Kidney (tissue), 14 donors: Measurements from ENCODE around the gene LMBRD2. TPM values are rescaled to one million over a fixed set of nuclear protein-coding genes. Genes with fewer than 3 reads are reported as not detected.

Experiments
- DNase-seq, 5 donors: peaks; one replicate each; pipeline ENCODE4 v3.0.0-alpha.2; 2013 to 2020
- FAIRE-seq: peaks from 2 replicates; lab custom pipeline; 2012; peaks lifted over from hg19 to GRCh38; lab: Jason Lieb, UNC
- H3K27ac ChIP-seq, 2 donors: one replicate each; pipeline ENCODE4 v1.7.0; 2013; ENCODE audit warnings: low read depth in 2 of 2, low read length in 2 of 2, inconsistent platforms in 1 of 2
- H3K27me3 ChIP-seq: one replicate; pipeline ENCODE4 v1.7.1; 2013; ENCODE audit warnings: low read length, inconsistent platforms; ENCODE audit not compliant: control insufficient read depth, insufficient read depth
- H3K36me3 ChIP-seq, 3 donors: one replicate each; pipeline versions ENCODE4 v1.7.0 to v1.7.1; 2013; ENCODE audit warnings: low read length in 3 of 3, control low read depth in 1 of 3, inconsistent platforms in 1 of 3; ENCODE audit not compliant: insufficient read depth in 3 of 3, control insufficient read depth in 2 of 3
- H3K4me1 ChIP-seq, 3 donors: one replicate each; pipeline versions ENCODE4 v1.7.0 to v1.7.1; 2013; ENCODE audit warnings: low read length in 3 of 3, inconsistent platforms in 1 of 3, low read depth in 1 of 3; ENCODE audit not compliant: control insufficient read depth in 2 of 3, insufficient read depth in 2 of 3
- H3K4me3 ChIP-seq, 3 donors: one replicate each; pipeline versions ENCODE4 v1.7.0 to v1.8.1; 2013; ENCODE audit warnings: low read length in 3 of 3, control low read depth in 1 of 3, inconsistent platforms in 1 of 3
- H3K9ac ChIP-seq, 3 donors: one replicate each; pipeline versions ENCODE4 v1.7.0 to v1.7.1; 2013; ENCODE audit warnings: low read length in 3 of 3, control low read depth in 1 of 3, inconsistent platforms in 1 of 3
- H3K9me3 ChIP-seq, 3 donors: one replicate each; pipeline versions ENCODE4 v1.7.0 to v1.7.1; 2013; ENCODE audit warnings: low read length in 3 of 3, control low read depth in 1 of 3, inconsistent platforms in 1 of 3; ENCODE audit not compliant: control insufficient read depth in 2 of 3, insufficient read depth in 1 of 3
- intact Hi-C: fragments of 100-400 bp; cut with DNase I; formaldehyde crosslinking; loops from one replicate; pipeline ENCODE4 v1.11.1; 2022
- polyA plus RNA-seq: library from polyadenylated mRNA; stranded (reverse); fragments of 350-450 nt; fragmentation: Illumina TruSeq; extraction: RNeasy Lipid Tissue Mini Kit (QIAGEN cat#74804); gene quantifications from one replicate; pipeline ENCODE4 v1.2.3, GENCODE V29; 2014; ENCODE audit warnings: low read depth, low replicate concordance; ENCODE audit not compliant: insufficient read depth
- total RNA-seq: library from RNA; stranded (reverse); fragmentation: NEBNext Ultra II Directional; extraction: Animal tissue kit (Norgen Biotek cat#: 25700); gene quantifications from one replicate; pipeline ENCODE4 v1.2.1, GENCODE V29; 2021
- TF ChIP-seq, protein P1 (sequence below): IDR thresholded peaks from 3 replicates; pipeline ENCODE4 v1.5.1; 2012; ENCODE audit warnings: mild to moderate bottlenecking, moderate library complexity, borderline replicate concordance; ENCODE audit not compliant: insufficient read depth; ENCODE audit errors: extremely low read depth
- donor health status: control.
- donor health status: control.
- donor health status: control.
- donor health status: control.
- donor health status: control.
- donor health status: DM: yes; HTN: yes; CAD: no.
- donor health status: Normal renal cell carcinoma (clear cell type).

Gene LMBRD2
- total and polyA plus RNA-seq, 2 donors from 2014 or later = 4.0 to 13.6 TPM

DNA sequence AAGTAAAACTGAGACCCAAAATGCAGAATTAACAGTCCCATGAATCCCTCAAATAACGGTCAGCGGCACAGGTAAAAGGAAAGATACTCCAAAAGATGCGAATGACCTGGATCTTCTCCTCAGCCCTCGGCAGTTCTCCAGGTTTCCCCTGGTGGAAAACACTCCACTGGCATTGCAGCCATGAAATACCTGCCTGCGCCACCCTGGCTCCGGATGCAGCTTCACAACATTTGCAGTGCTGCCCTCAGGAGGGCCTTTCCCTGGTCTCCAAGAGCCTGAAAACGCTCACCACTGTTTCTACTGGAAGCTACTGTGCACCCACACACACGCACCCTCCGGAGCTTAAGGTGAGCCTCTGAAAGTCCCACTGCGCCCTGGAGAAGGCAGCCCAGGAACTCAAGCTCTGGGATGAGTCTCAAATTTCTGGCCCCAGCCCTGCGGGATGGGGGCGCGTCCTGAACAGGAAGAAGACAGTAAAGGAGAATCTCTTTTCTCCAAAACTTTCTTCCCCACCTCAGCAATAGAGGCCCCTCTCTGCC lies 85.6 kb downstream of the LMBRD2 start:
- TF ChIP-seq, protein P1, sequence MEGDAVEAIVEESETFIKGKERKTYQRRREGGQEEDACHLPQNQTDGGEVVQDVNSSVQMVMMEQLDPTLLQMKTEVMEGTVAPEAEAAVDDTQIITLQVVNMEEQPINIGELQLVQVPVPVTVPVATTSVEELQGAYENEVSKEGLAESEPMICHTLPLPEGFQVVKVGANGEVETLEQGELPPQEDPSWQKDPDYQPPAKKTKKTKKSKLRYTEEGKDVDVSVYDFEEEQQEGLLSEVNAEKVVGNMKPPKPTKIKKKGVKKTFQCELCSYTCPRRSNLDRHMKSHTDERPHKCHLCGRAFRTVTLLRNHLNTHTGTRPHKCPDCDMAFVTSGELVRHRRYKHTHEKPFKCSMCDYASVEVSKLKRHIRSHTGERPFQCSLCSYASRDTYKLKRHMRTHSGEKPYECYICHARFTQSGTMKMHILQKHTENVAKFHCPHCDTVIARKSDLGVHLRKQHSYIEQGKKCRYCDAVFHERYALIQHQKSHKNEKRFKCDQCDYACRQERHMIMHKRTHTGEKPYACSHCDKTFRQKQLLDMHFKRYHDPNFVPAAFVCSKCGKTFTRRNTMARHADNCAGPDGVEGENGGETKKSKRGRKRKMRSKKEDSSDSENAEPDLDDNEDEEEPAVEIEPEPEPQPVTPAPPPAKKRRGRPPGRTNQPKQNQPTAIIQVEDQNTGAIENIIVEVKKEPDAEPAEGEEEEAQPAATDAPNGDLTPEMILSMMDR = no peak
- Histone ChIP-seq H3K27ac (no peak overlapping the region), H3K36me3 (no peaks in the 10 kb centered on the region), H3K27me3 (no peaks in the 10 kb centered on the region), H3K9me3 (no peaks in the 10 kb centered on the region), H3K9ac (no peak overlapping the region), H3K4me1 (peaks cover 0 to 2% (median 0%) of the 10 kb centered on the region in 3 donors), H3K4me3 (peak overlapping the region; percentile 24 to 42 (median 27))
- intact Hi-C loops = no loop called here
- DNase-seq (no peak), FAIRE-seq (no peak)

DNA sequence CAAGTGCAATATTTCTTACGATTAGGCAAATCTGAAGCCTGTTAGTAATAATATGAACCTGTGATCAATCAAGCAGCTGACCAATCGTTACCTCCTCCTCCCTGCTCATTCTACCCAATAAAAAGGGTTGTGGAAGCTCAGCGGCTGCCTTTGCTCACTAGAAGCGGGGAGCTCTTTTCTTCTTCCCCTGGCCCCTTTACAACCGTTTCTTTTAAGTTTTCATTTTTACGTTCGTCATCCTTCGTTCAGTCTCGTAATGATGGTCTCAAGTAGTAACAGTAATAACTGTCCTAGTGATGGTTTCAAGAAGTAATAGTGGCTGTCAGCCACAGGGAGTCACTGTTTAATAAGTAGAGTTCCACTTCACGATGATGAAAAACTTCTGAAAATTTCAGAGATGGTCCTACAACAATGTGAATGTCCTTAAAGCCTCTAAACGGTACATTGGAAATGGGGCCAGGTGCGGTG lies 91.2 kb downstream of the LMBRD2 start:
- Histone ChIP-seq H3K36me3 (no peaks in the 10 kb centered on the region), H3K9me3 (no peaks in the 10 kb centered on the region), H3K27ac (no peak overlapping the region), H3K4me1 (no peaks in the 10 kb centered on the region), H3K9ac (no peak overlapping the region), H3K4me3 (no peak overlapping the region), H3K27me3 (no peaks in the 10 kb centered on the region)
- FAIRE-seq (no peak), DNase-seq (no peak)
- intact Hi-C loops = no loop called here
- TF ChIP-seq, protein P1 = no peak

DNA sequence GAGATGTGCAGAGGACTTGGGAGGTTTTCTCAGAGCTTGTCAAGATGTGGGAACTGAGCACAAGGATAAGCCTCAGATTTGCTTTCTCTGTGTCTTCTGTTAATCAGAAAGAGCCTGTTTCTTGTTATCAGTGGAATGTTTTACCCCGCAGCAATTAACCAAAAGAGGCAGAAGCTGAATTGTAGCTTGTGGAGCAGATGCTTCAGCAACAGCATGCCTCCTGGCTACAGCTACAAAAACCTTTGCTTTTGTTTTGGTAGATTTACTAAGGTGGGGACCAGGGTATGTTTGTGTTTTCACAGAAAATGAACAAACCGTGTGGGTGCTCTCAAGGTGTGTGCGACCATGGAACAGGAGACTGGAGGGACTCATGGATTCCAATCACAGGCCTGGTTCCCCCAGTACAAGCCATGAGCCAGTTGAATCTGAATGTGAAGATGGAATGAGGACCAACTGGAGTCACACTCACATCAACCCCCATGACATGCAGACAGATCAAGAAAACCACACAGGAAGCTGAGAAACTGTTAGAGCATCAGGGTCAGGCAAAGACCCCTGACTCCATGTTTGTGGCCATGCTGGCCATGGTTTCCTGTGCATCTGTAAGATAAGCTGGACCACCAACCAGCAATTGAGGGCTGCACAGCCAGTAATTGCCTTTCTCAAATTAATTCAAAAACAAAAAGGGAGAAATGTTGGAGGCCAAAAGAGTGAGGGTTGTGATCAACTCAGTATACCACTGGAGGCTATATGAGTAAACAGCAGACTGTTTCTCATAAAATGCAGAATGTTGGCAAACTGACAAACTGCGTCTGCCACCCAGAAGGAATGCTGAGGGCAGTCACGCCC lies 91.9 kb downstream of the LMBRD2 start:
- Histone ChIP-seq H3K36me3 (no peaks in the 10 kb centered on the region), H3K27ac (no peak overlapping the region), H3K9me3 (no peaks in the 10 kb centered on the region), H3K27me3 (no peaks in the 10 kb centered on the region), H3K9ac (no peak overlapping the region), H3K4me3 (no peak overlapping the region), H3K4me1 (no peaks in the 10 kb centered on the region)
- FAIRE-seq (no peak), DNase-seq (no peak)
- TF ChIP-seq, protein P1 = no peak
- intact Hi-C loops = no loop called here
